CD14-positive monocyte (primary cell): ENCODE data around the gene MTA2. TPM values are rescaled to one million over a fixed set of nuclear protein-coding genes. Genes with fewer than 3 reads are reported as not detected.

ENCODE experiments used
- DNase-seq, 3 donors: peaks; one replicate each; pipeline ENCODE4 v3.0.0-alpha.2; 2011 to 2022
- H2AFZ ChIP-seq: 2 replicates; pipeline ENCODE4 v1.6.0; 2012; ENCODE audit warnings: mild to moderate bottlenecking, low read depth, low read length, inconsistent platforms; ENCODE audit not compliant: insufficient read depth, poor library complexity, severe bottlenecking
- H3K27ac ChIP-seq, 2 donors: 1 replicate in 1 of 2; 2 replicates in 1 of 2; pipeline ENCODE4 v1.5.1; 2012 to 2013; ENCODE audit warnings: low read length in 2 of 2, control low read depth in 1 of 2, inconsistent platforms in 1 of 2, low read depth in 1 of 2, mild to moderate bottlenecking in 1 of 2
- H3K27me3 ChIP-seq, 2 donors: one replicate each; pipeline versions ENCODE4 v1.6.0 to v1.6.1; 2011 to 2013; ENCODE audit warnings: low read length in 2 of 2; ENCODE audit not compliant: control insufficient read depth in 2 of 2, insufficient read depth in 2 of 2
- H3K36me3 ChIP-seq, 2 donors: replicated peaks in 1 of 2; 1 replicate in 1 of 2; 2 replicates in 1 of 2; pipeline versions ENCODE4 v1.5.1 to v1.6.1; 2012 to 2013; ENCODE audit warnings: low read length in 2 of 2, control low read depth in 1 of 2, inconsistent platforms in 1 of 2, mild to moderate bottlenecking in 1 of 2; ENCODE audit not compliant: insufficient read depth in 2 of 2, control insufficient read depth in 1 of 2
- H3K4me1 ChIP-seq, 2 donors: 1 replicate in 1 of 2; 2 replicates in 1 of 2; pipeline versions ENCODE4 v1.5.1 to v1.6.1; 2012 to 2013; ENCODE audit warnings: low read length in 2 of 2, control low read depth in 1 of 2, inconsistent platforms in 1 of 2, mild to moderate bottlenecking in 1 of 2, moderate library complexity in 1 of 2; ENCODE audit not compliant: insufficient read depth in 2 of 2, control insufficient read depth in 1 of 2
- H3K4me2 ChIP-seq: replicated peaks from 2 replicates; pipeline ENCODE3; 2012; ENCODE audit warnings: low read length, moderate library complexity, mild to moderate bottlenecking; ENCODE audit not compliant: poor library complexity, severe bottlenecking; ENCODE audit errors: extremely low read depth
- H3K4me3 ChIP-seq, 3 experiments: fragments of 200-600 bp in 1 of 3; sonication (generic) in 1 of 3; replicated peaks in 1 of 3; 1 replicate in 2 of 3; 2 replicates in 1 of 3; pipeline ENCODE4 v1.5.1; 2011 to 2013; ENCODE audit warnings: low read length in 3 of 3, mild to moderate bottlenecking in 3 of 3, control low read depth in 2 of 3, low read depth in 2 of 3, inconsistent platforms in 1 of 3, moderate library complexity in 1 of 3
- H3K79me2 ChIP-seq: 2 replicates; pipeline ENCODE4 v1.6.0; 2012; ENCODE audit warnings: mild to moderate bottlenecking, control low read depth, inconsistent platforms, low read length, moderate library complexity; ENCODE audit not compliant: insufficient read depth
- H3K9ac ChIP-seq: 2 replicates; pipeline ENCODE4 v1.6.0; 2017; ENCODE audit warnings: low read length, mild to moderate bottlenecking; ENCODE audit not compliant: insufficient read depth, poor library complexity, severe bottlenecking
- H3K9me3 ChIP-seq, 2 donors: replicated peaks in 1 of 2; 1 replicate in 1 of 2; 2 replicates in 1 of 2; pipeline versions ENCODE4 v1.5.1 to v1.6.1; 2012 to 2013; ENCODE audit warnings: low read length in 2 of 2, control low read depth in 1 of 2; ENCODE audit not compliant: control insufficient read depth in 1 of 2, insufficient read depth in 1 of 2
- H4K20me1 ChIP-seq: 2 replicates; pipeline ENCODE4 v1.6.0; 2012; ENCODE audit warnings: mild to moderate bottlenecking, low read length, control low read depth, moderate library complexity; ENCODE audit not compliant: insufficient read depth
- H3K27ac Mint-ChIP-seq, 7 donors: one replicate each; pipeline ENCODE4 v1.8.0; 2020; ENCODE audit warnings: mild to moderate bottlenecking in 7 of 7, mixed read lengths in 7 of 7, moderate library complexity in 6 of 7, inconsistent platforms in 2 of 7
- H3K27me3 Mint-ChIP-seq, 3 donors: one replicate each; pipeline ENCODE4 v1.8.0; 2021 to 2022; ENCODE audit warnings: low read depth in 3 of 3, mild to moderate bottlenecking in 3 of 3, mixed read lengths in 3 of 3, moderate library complexity in 3 of 3, inconsistent platforms in 1 of 3
- H3K36me3 Mint-ChIP-seq, 2 donors: one replicate each; pipeline ENCODE4 v1.8.0; 2020; ENCODE audit warnings: mixed read lengths in 2 of 2, inconsistent platforms in 1 of 2, mild to moderate bottlenecking in 1 of 2
- H3K4me1 Mint-ChIP-seq: one replicate; pipeline ENCODE4 v1.8.0; 2020; ENCODE audit warnings: mild to moderate bottlenecking, mixed read lengths
- H3K4me3 Mint-ChIP-seq, 2 donors: one replicate each; pipeline ENCODE4 v1.8.0; 2020; ENCODE audit warnings: mild to moderate bottlenecking in 2 of 2, mixed read lengths in 2 of 2, moderate library complexity in 1 of 2
- H3K9me3 Mint-ChIP-seq, 7 donors: one replicate each; pipeline ENCODE4 v1.8.0; 2020 to 2022; ENCODE audit warnings: mixed read lengths in 7 of 7, mild to moderate bottlenecking in 6 of 7, moderate library complexity in 6 of 7, inconsistent platforms in 2 of 7
- WGBS: methylation state at CpG from one replicate; pipeline ENCODE4 v1.1.5; 2013; ENCODE audit warnings: missing lambda C conversion rate; ENCODE audit not compliant: insufficient coverage; 5-methylcytosine and 5-hydroxymethylcytosine counted together
- intact Hi-C, 2 donors: fragments of 100-400 bp; cut with micrococcal nuclease; formaldehyde crosslinking; loops; one replicate each; pipeline versions ENCODE4 v1.15.0 to v1.15.1; 2023
- polyA plus RNA-seq, 3 donors: library from polyadenylated mRNA; depleted of rRNA in 1 of 3; unstranded in 2 of 3; stranded (reverse) in 1 of 3; fragments of 300-500 nt in 2 of 3; fragments of >200 nt in 1 of 3; fragmentation: Illumina TruSeq in 2 of 3; gene quantifications; 1 replicate in 2 of 3; 2 replicates in 1 of 3; pipeline ENCODE4 v1.2.3, GENCODE V29; 2012 to 2021
- TF ChIP-seq, protein P1 (sequence below): fragments of 200-600 bp; IDR thresholded peaks from one replicate; pipeline ENCODE4 v1.8.0; 2022; ENCODE audit warnings: antibody characterized with exemption, mild to moderate bottlenecking

The MTA2 gene
- polyA plus RNA-seq, 3 donors: 14.0 to 38.6 (median 17.6) TPM

DNA sequence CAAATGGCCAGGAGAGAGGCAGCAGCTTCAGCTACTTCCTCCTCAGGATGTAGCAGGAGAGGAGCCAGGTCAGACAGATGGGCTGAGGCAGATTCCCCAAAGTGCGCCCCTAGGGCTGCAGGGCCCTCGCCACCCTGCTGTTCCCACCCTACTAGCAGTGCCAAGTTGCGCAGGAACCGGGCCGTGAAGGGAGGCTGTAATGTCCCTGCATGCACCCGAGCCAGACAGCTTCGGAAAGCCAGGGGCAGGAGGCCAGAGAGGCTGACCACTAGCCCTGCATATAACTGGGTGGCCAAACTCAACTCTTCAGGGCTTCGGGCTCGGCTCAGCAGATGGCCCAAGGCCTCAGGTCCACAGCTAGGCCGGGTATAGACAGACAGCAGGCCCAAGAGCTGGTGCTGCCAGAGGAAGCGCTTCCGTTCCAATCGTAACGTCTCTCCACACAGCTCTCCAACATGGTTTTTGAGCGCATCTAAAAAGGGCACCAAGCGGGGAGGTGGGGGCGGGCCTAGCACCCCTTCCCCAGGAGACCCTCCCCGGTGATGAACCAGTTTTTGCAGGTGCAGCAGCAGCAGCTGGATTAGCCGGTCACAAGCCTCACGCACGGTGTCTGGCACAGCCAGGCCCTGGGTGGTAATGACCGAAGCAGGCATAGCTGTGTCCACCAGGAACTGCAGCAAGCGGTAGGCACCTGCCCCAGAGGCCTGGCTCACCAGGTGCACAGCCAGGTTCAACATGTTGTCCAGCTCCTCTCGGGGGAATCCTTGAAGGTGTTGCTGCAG, 46.7 kb upstream of the MTA2 start:
- H3K9ac ChIP-seq: no peak overlapping the region
- intact Hi-C loops: loop anchor here in 1 of 2 donors (5.0 kb wide), 1 partner anchor 46 kb away; the partner anchor contains the start of gene MTA2

DNA sequence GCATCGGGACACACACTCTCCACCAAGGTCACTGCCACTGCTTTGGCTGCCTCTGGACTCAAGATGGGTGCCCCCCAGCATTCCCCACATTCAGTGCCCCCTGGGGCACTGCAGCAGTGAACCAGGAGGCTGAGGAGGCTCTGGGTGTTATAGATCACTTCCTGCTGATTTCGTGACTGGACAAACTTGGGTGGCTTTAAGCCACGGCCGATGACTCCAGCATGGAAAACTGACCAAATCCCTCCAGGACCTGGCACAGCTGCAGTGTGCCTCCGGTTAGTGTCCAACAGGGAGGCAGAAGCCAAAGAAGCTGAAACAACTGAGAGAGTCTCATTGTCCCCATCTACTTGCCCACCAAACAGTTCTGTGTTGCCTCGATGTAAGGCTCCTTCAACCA, 45.9 kb upstream of the MTA2 start:
- peaks cover 24 to 43% of the 10 kb centered on the region in 2 donors for H3K36me3 ChIP-seq
- peaks cover 0 to 4% (median 0%) of the 10 kb centered on the region in 3 donors for H3K27me3 Mint-ChIP-seq

More for the DNA sequence above, 46.7 kb upstream of the MTA2 start:
- Mint-ChIP-seq H3K27ac (peak overlapping the region in 2 of 7 donors; percentile 50 to 58), H3K27me3 (peaks cover 0 to 4% (median 0%) of the 10 kb centered on the region in 3 donors), H3K4me3 (no peak overlapping the region), H3K9me3 (no peaks in the 10 kb centered on the region), H3K36me3 (peaks cover 14 to 37% of the 10 kb centered on the region in 2 donors), H3K4me1 (peaks cover 28% of the 10 kb centered on the region)
- peaks cover 27 to 39% of the 10 kb centered on the region in 2 donors for H3K4me1 ChIP-seq
- WGBS: 96% methylated on average over 21 of the region's 24 CpGs
- H4K20me1 ChIP-seq: no peaks in the 10 kb centered on the region
- peaks cover 21 to 36% of the 10 kb centered on the region in 2 donors for H3K36me3 ChIP-seq
- H3K4me2 ChIP-seq: no peak overlapping the region
- H2AFZ ChIP-seq: no peak overlapping the region
- peak overlapping the region in 1 of 2 donors; percentile 82 for H3K27ac ChIP-seq
- DNase-seq: no peak
- no peak overlapping the region for H3K4me3 ChIP-seq
- H3K79me2 ChIP-seq: peaks cover 70% of the 10 kb centered on the region
- TF ChIP-seq, protein P1, sequence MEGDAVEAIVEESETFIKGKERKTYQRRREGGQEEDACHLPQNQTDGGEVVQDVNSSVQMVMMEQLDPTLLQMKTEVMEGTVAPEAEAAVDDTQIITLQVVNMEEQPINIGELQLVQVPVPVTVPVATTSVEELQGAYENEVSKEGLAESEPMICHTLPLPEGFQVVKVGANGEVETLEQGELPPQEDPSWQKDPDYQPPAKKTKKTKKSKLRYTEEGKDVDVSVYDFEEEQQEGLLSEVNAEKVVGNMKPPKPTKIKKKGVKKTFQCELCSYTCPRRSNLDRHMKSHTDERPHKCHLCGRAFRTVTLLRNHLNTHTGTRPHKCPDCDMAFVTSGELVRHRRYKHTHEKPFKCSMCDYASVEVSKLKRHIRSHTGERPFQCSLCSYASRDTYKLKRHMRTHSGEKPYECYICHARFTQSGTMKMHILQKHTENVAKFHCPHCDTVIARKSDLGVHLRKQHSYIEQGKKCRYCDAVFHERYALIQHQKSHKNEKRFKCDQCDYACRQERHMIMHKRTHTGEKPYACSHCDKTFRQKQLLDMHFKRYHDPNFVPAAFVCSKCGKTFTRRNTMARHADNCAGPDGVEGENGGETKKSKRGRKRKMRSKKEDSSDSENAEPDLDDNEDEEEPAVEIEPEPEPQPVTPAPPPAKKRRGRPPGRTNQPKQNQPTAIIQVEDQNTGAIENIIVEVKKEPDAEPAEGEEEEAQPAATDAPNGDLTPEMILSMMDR: no peak
- H3K9me3 ChIP-seq: no peaks in the 10 kb centered on the region
- H3K27me3 ChIP-seq: no peaks in the 10 kb centered on the region

More for the DNA sequence above, 45.9 kb upstream of the MTA2 start:
- WGBS: 95% methylated on average over 5 of the region's 6 CpGs
- Histone ChIP-seq H3K9ac (no peak overlapping the region), H3K4me3 (no peak overlapping the region), H3K9me3 (no peaks in the 10 kb centered on the region), H3K27ac (peak overlapping the region in 1 of 2 donors; percentile 82), H3K27me3 (no peaks in the 10 kb centered on the region), H3K79me2 (peaks cover 72% of the 10 kb centered on the region), H2AFZ (no peak overlapping the region), H3K4me1 (peaks cover 26 to 36% of the 10 kb centered on the region in 2 donors), H3K4me2 (no peak overlapping the region), H4K20me1 (no peaks in the 10 kb centered on the region)
- intact Hi-C loops: loop anchor here in 1 of 2 donors (5.0 kb wide), 1 partner anchor 45 kb away; the partner anchor contains the start of gene MTA2
- Mint-ChIP-seq H3K4me3 (no peak overlapping the region), H3K4me1 (peaks cover 27% of the 10 kb centered on the region), H3K27ac (peak overlapping the region in 3 of 7 donors; percentile 11 to 66 (median 58)), H3K9me3 (no peaks in the 10 kb centered on the region), H3K36me3 (peaks cover 17 to 38% of the 10 kb centered on the region in 2 donors)
- TF ChIP-seq, protein P1: no peak
- no peak for DNase-seq
